HG03442 (cell line): Measurements from ENCODE around the gene SLC16A8.

Experiments
- ATAC-seq: cut with Tn5 transposase; IDR thresholded peaks from one replicate; pipeline ENCODE4 v1.9.1; 2021; ENCODE audit warnings: mild to moderate bottlenecking, moderate library complexity; ENCODE audit not compliant: unreplicated experiment

The SLC16A8 gene

GRCh38 chr22:38073150-38074130 lies 10.5 kb downstream of the SLC16A8 start:
- no peak for ATAC-seq

DNA sequence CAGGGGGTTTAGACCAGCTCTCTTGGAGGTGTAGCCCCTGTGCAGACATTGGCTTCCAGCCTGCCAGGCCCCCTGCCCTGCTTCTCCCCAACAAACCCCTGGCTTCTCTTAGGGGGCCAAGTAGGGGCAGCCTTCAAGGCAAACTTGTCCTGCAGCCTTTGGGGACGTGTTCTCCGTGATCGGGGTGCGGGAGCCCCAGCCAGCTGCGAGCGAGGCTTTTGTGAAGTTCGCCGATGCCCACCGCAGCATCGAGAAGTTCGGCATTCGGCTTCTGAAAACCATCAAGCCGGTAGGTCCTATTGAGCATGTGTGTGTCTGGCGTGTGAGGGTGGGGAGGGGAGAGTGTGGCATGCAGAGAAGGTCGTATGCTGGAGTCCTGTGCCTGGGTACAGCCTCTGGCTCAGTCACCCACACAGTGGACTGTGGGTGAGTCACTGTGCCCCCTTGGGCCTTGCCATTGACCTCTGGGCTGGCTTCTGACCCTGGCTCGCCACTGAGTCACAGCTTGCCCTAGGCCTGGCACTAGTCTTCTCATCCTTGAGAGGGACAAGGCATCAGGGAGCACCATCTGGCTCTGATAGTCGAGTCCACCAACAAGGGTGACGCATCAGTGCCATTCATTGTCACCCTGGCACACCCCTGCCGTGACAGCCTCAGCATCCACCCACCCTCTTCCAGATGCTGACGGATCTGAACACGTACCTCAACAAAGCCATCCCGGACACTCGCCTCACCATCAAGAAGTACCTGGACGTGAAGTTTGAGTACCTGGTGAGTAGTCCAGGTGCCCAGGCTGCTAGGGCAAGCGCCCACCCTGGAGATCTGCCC lies 11.4 kb downstream of the SLC16A8 start:
- ATAC-seq: no peak

DNA sequence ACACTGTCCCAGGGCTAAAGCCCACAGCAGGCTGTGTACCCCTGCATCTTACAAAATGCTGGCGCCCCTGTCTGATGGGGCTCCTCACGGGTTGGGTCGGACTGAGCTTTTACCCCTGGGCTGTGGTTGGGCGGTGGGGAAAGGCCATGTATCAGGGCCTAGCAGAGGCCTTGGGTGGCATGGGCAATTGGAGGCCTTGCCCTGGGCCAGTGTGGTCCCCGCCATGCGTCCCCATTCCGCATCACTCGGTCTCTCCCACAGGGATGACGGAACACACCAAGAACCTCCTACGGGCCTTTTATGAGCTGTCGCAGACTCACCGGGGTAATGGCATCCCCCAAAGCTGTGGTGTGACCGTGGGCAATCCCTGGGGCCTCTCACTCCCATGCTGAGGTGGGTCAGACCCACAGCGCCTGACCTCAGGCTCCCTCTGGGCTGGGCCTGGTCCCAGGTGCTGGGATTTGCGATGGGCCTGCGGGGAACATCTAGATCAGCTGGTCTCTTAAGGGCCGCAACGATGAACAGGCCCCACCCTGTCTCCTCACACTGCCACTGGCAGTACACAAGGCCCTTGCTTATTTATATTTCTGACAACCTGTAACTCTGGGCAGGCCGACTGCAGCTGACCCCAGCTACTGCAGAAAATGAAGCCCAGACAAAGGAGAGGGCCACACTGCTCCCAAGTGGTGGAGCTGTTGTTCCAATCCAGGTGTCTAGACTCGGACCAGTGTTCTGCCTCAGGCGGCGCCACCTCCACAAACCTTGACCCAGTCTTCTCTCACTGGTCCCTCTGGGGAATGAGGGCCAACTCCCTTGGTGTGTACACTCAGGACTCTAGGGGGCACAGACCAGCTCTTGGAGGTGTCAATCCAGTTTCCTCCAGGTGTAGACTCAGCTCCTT lies 12.3 kb downstream of the SLC16A8 start:
- ATAC-seq: no peak

GRCh38 chr22:38070250-38070921 lies 13.6 kb downstream of the SLC16A8 start:
- ATAC-seq: no peak

DNA sequence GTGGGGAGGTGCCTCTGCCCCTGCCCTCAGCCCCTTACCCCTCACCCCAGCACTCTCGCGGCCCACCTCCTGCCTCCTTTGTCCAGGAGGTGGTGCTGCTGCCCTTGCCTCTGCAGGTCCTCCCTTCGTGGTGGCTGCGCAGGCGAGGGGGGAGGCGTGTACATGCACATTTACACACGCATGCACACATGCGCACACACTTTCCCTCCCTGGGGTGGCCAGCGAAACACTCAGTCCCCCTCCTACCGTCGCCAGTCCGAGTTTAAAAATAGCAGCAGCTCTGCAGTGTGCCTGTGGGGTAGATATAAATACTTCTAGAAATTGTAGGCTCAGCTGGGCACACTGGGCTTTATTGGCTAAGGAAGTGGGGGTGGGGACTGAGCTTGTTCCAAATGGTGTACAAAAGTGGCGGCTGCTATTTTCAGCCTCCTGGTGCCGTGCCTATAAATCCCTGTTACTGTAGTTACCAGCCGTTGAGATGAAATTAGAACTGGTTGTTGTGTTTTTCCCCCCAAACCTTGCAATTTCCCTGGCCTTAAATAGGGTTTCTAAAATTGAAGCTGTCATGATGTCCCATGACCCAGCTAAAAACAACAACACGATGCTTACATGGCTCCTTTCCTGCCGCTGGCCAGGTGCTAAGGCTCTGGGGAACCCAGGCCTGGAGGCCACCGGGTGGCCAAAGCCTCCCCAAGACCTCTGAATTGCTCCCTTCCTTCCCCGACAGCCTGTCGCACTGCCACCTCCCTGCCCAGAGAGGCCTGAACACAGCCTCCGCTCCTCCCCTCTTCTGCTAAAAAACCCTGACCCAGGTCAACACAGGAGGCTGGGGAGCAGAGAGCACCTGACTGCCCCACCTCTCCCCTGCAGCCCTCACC lies 14.4 kb downstream of the SLC16A8 start:
- no peak for ATAC-seq

DNA sequence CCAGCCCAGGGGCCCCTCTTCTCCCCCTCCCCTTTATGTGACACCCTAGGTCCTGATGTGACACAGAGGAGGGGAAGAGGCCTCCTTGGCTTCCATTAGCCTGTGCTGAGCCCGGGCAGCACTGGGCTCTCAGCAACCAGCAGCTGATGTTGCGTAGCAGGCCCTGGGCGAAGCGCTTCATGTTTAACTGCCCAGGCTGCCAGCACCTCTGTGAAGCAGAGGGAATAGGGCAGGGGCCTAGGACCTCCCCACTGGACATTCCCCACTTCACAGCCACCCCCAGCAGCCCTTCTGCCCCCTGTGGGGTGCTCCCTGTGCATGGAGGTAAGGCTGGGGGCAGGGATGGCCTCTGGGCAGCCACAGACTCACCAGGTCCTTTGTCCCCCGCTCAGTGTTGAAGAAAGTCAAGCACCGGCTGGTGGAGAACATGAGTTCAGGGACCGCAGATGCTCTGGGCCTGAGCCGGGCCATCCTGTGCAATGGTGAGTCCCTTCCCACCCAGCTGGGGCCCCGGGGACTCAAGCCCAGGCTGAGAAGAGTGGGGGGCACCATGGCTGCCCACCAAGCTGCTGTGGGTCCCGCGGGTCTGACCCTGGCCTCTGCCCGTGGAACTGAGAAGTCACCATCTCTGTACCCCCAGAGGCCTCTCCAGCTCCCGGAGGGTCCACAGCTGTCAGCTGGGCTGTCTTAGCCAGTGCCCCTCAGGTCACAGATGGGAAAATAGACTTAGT lies 15.2 kb downstream of the SLC16A8 start:
- no peak for ATAC-seq

DNA sequence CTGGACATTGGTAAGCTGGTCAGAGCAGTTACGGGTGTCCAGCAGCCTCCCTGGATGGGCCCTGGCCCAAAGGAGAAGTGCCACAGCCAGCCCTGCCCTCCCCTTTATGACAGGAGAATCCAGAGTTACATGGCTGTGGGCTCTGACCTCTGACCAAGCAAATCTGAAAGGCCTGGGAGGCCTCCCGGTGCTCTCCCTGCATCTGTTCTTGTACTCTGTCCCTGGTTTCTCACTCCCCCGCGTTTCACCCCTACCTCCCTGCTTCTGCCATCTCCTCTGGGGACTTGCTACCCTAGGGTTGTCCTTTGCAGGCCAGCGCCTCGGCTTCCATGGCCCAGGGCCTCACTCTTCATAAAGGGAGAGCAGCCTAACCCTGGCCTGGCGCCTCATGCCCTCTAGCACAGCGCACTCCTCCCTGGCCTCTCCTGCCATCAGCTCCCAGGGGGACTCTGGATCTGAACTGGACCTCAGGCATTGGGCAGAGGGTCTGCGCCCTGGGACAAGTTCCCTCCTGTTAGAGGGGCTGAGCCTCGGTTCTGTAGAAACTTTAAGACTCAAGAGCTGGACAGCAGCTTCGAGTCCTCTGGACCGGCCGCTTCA lies 16.1 kb downstream of the SLC16A8 start:
- ATAC-seq: no peak

DNA sequence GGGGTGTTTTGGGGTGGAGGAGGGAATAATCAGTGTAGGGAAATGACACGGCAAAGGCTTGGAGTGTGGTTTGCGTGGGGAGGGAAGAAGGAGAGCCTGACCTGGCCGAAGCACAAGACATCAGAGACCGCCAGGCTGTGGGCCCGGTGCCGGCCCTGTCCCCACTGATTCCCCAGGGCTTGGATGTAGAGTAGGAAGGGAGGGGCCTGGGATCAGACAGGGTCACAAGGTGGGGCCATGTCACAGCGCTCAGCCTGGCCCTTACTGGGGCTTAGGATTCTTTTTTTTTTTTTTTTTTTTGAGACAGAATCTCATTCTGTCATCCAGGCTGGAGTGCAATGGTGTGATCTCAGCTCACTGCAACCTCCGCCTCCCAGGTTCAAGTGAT lies 17.0 kb downstream of the SLC16A8 start:
- ATAC-seq: no peak

DNA sequence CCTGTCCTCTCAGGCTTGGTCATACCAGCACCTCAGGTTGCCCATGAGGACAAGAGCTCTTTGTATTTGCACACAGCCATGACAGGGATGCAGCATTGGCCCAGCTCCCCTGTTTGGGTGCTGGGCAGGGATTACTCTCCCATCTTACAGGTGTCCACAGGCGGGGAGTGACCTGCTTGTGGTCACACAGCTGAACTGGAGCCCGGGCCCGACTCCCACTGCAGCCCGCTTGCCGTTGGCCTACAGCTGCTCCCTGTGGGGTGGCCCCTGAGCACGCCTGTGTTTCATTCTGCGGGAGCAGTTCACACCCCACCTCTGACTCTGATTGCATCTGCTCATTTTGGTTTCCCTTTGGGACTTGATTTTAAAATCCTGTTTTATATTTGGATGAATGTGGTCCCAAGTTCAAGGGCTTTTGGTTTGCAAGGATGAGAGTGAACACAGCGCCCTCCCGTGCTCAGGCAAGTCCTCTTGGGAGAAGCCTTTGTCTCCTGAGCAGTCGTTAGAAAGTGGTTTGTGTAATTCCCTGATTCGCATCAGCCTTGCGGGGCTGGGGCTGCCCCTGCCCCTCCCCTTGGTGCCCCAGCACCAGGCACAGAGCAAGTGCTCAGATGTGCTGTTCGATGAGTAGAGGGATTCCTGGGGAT lies 17.5 kb downstream of the SLC16A8 start:
- ATAC-seq: no peak

GRCh38 chr22:38065539-38065938 lies 18.4 kb downstream of the SLC16A8 start:
- ATAC-seq: no peak

DNA sequence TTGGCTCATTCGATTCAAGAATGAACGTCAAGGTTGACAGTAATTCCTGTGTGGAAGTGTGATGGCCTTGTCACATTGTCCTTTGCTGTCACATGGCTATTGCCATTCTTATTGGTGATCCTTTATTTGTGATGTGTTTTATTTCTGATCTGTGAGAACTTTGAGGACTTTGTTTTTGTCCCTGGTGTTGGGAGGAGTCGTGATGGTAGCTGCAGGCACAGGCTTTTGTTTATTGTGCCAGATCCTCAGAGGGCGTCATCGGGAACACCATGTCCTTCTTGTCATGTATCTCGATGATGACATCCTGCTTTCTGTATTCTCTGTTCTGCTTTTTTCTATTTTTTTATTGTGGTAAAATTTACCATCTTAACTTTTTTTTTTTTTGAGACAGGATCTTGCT lies 21.2 kb downstream of the SLC16A8 start:
- no peak for ATAC-seq

DNA sequence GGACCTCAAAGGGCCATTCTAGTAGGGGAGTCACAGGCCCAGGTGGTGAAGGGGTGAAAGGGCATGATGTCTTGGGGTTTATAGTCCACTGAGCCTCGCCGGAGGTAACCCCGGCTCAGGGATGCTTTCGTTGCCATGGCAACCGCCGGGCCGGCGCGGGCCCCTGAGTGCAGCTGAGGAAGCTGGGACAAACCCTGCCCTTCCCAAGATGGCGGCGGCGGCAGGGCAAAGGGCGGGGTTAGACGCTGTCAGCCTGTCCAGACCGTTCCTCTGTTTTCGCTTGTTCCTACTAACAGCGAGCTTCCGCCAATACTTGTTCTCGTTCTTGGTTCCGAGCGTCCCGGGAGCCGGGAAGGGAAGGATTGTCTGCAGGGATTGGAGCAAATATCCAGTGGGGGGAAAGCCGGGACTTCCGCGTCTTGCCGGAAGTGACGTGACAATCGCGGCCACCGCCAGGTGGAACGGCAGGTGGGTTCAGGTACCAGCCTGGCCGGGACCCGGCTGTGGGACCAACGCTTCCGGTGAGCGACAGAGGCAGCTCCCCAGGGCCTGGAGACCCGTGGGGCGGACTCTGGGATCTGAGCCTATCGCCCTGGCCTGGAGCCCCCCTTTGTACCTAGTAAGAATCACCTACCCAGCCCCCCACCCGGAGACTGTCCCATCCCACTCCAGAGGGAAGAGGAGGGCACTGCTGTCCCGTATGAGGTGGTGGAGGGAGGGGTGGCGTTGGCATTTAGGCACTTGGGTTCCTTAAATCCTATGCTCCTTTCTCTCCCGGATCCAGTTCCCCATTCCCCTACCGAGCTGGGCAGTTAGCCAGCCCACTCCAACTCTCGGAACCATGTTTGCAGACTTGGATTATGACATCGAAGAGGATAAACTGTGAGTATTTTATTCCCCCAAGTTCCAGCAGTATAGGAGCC lies 26.8 kb downstream of the SLC16A8 start, which contains the start of gene PICK1:
Gene PICK1 (plus strand): TSS at position 436 of the 923 bp plus-strand sequence. CDS start 406 bp downstream, at position 842.
- ATAC-seq: no peak

- ATAC-seq: peak; percentile 47
These were observed 31.8 kb downstream of the SLC16A8 start for GRCh38 chr22:38051900-38052862.

DNA sequence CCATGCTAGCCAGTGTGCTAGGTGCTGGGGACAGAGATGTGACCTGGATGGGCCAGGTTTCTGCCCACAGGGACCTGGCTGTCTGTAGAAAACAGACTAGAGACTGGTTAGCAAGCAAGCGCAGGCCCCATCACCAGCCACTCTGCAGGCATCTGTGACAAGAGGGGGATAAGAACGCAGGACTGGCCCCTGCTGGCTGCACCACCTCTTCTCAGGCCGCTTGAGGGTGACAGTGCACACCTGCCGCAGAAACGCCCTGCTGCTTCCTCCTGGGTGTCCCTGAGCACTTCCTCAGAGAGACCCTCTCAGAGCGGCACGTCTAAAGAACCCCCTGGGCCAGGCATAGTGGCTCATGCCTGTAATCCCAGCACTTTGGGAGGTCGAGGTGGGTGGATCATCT lies 32.7 kb downstream of the SLC16A8 start:
- ATAC-seq: no peak

DNA sequence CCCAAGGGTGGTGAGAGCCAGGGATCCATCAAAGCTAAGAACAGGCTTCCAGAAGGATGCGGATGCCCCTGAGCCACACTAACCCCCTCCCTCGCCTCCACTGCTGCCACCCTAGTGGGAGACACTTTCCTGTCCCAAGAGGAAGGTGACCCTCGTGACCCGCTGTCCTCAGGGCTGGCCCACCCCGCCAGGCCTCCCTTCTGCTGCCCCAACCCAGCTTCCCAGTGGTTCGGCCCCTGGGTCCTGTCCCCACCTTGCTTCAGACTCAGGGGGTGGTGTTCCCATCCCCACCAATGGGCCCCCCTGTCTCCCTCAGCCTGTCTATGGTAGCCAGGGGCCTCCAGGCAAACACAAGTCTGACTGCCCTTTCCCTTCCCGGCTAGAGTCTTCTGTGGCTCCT lies 33.3 kb downstream of the SLC16A8 start:
- no peak for ATAC-seq
